Measurements from ENCODE around the gene TRABD2B.

- no peak for TF ChIP-seq ZFX (IDR thresholded peaks at IDR 0.05)
- TF ChIP-seq, protein P1, sequence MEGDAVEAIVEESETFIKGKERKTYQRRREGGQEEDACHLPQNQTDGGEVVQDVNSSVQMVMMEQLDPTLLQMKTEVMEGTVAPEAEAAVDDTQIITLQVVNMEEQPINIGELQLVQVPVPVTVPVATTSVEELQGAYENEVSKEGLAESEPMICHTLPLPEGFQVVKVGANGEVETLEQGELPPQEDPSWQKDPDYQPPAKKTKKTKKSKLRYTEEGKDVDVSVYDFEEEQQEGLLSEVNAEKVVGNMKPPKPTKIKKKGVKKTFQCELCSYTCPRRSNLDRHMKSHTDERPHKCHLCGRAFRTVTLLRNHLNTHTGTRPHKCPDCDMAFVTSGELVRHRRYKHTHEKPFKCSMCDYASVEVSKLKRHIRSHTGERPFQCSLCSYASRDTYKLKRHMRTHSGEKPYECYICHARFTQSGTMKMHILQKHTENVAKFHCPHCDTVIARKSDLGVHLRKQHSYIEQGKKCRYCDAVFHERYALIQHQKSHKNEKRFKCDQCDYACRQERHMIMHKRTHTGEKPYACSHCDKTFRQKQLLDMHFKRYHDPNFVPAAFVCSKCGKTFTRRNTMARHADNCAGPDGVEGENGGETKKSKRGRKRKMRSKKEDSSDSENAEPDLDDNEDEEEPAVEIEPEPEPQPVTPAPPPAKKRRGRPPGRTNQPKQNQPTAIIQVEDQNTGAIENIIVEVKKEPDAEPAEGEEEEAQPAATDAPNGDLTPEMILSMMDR (conservative IDR thresholded peaks at IDR 0.05) = no peak
Measured at GRCh38 chr1:47870480-47870879, 126.7 kb downstream of the TRABD2B start.

Measured in C4-2B (cell line).